WTC11 (cell line): ENCODE measurements around the gene APBA3. TPM values are rescaled to one million over a fixed set of nuclear protein-coding genes. Genes with fewer than 3 reads are reported as not detected.

Experiments
- ATAC-seq: fragments of 200-7000 bp; cut with Tn5 transposase; 2 replicates; pipeline ENCODE4 v1.10.0; 2021; ENCODE audit warnings: mild to moderate bottlenecking, moderate library complexity
- CTCF ChIA-PET: fragments of 300-600 bp; sonication (Branson Sonifier 250); formaldehyde crosslinking; loops from one replicate; lab custom pipeline; 2021; ENCODE audit warnings: antibody characterized with exemption; lab: Charles Lee
- POLR2A ChIA-PET: fragments of 350-600 bp; sonication (Branson Sonifier 250); formaldehyde crosslinking; loops from one replicate; lab custom pipeline; 2021; ENCODE audit warnings: antibody characterized with exemption; lab: Charles Lee
- DNase-seq: peaks from one replicate; pipeline ENCODE4 v3.0.0; 2021; ENCODE audit warnings: low spot score
- H3K27ac Mint-ChIP-seq: 2 replicates; pipeline ENCODE4 v1.8.0; 2021; ENCODE audit warnings: mixed read lengths
- H3K27me3 Mint-ChIP-seq: 2 replicates; pipeline ENCODE4 v1.8.0; 2021; ENCODE audit warnings: low read depth, mild to moderate bottlenecking, moderate library complexity, mixed read lengths
- H3K36me3 Mint-ChIP-seq: 2 replicates; pipeline ENCODE4 v1.8.0; 2021; ENCODE audit warnings: mixed read lengths
- H3K4me1 Mint-ChIP-seq: 2 replicates; pipeline ENCODE4 v1.8.0; 2022; ENCODE audit warnings: mixed read lengths
- H3K4me3 Mint-ChIP-seq: 2 replicates; pipeline ENCODE4 v1.8.0; 2021; ENCODE audit warnings: mild to moderate bottlenecking, moderate library complexity, mixed read lengths
- H3K9me3 Mint-ChIP-seq: 2 replicates; pipeline ENCODE4 v1.8.0; 2021; ENCODE audit warnings: mixed read lengths
- ETV6 ChIP-seq: sonication (generic); formaldehyde crosslinking; IDR thresholded peaks from 2 replicates; pipeline ENCODE4 v1.8.1; 2022; ENCODE audit warnings: mild to moderate bottlenecking, missing genetic modification reagents
- FOXP1 ChIP-seq: sonication (generic); formaldehyde crosslinking; IDR thresholded peaks from 2 replicates; pipeline ENCODE4 v1.8.0; 2022; ENCODE audit warnings: missing genetic modification reagents, mild to moderate bottlenecking, moderate library complexity, borderline replicate concordance
- JUN ChIP-seq: sonication (generic); formaldehyde crosslinking; IDR thresholded peaks from 2 replicates; pipeline ENCODE4 v1.8.0; 2023; ENCODE audit warnings: mild to moderate bottlenecking, missing genetic modification reagents
- ZNF396 ChIP-seq: fragments of 250-450 bp; sonication (Bioruptor Pico); IDR thresholded peaks from 2 replicates; pipeline ENCODE4 v1.8.0; 2021; ENCODE audit warnings: mild to moderate bottlenecking, moderate library complexity, borderline replicate concordance
- ZNF423 ChIP-seq: fragments of 250-450 bp; sonication (Bioruptor Pico); IDR thresholded peaks from 2 replicates; pipeline ENCODE4 v2.1.2; 2022; ENCODE audit warnings: mild to moderate bottlenecking, moderate library complexity
- total RNA-seq: library from RNA; stranded (reverse); gene quantifications from 3 replicates; pipeline ENCODE4 v1.2.3, GENCODE V29; 2021
- TF ChIP-seq, protein P1 (sequence below): sonication (generic); formaldehyde crosslinking; IDR thresholded peaks from 2 replicates; pipeline ENCODE4 v1.8.0; 2022; ENCODE audit warnings: missing genetic modification reagents
- TF ChIP-seq, protein P2 (sequence below): sonication (generic); formaldehyde crosslinking; IDR thresholded peaks from 2 replicates; pipeline ENCODE4 v1.8.0; 2023; ENCODE audit warnings: mild to moderate bottlenecking, missing genetic modification reagents
- TF ChIP-seq, protein P3 (sequence below): sonication (generic); formaldehyde crosslinking; IDR thresholded peaks from 2 replicates; pipeline ENCODE4 v1.8.1; 2022; ENCODE audit warnings: low read depth, mild to moderate bottlenecking, moderate library complexity, missing genetic modification reagents, borderline replicate concordance
- TF ChIP-seq, protein P4 (sequence below): sonication (generic); formaldehyde crosslinking; IDR thresholded peaks from 2 replicates; pipeline ENCODE4 v1.8.0; 2022; ENCODE audit warnings: mild to moderate bottlenecking, missing genetic modification reagents
- TF ChIP-seq, protein P5 (sequence below): sonication (generic); formaldehyde crosslinking; IDR thresholded peaks from 2 replicates; pipeline ENCODE4 v1.8.1; 2023; ENCODE audit warnings: mild to moderate bottlenecking, missing genetic modification reagents
- TF ChIP-seq, protein P6 (sequence below): fragments of 250-450 bp; sonication (Bioruptor Pico); IDR thresholded peaks from 2 replicates; pipeline ENCODE4 v1.8.0; 2021; ENCODE audit warnings: mild to moderate bottlenecking
- TF ChIP-seq, protein P7 (sequence below): fragments of 250-450 bp; sonication (Bioruptor Pico); IDR thresholded peaks from 2 replicates; pipeline ENCODE4 v1.9.0; 2021; ENCODE audit warnings: moderate library complexity, mild to moderate bottlenecking, inconsistent platforms, borderline replicate concordance
- TF ChIP-seq, protein P8 (sequence below): sonication (generic); formaldehyde crosslinking; IDR thresholded peaks from 2 replicates; pipeline ENCODE4 v1.8.1; 2022; ENCODE audit warnings: mild to moderate bottlenecking, missing genetic modification reagents, moderate library complexity, borderline replicate concordance
- TF ChIP-seq, protein P9 (sequence below): fragments of 250-450 bp; sonication (Bioruptor Pico); IDR thresholded peaks from 2 replicates; pipeline ENCODE4 v1.9.0; 2021; ENCODE audit warnings: mild to moderate bottlenecking
- TF ChIP-seq, protein P10 (sequence below): fragments of 250-450 bp; sonication (Bioruptor Pico); IDR thresholded peaks from 2 replicates; pipeline ENCODE4 v2.1.2; 2022; ENCODE audit warnings: mild to moderate bottlenecking, moderate library complexity

APBA3 gene
- total RNA-seq, 1 experiment from 2014 or later: 27.5 TPM

DNA sequence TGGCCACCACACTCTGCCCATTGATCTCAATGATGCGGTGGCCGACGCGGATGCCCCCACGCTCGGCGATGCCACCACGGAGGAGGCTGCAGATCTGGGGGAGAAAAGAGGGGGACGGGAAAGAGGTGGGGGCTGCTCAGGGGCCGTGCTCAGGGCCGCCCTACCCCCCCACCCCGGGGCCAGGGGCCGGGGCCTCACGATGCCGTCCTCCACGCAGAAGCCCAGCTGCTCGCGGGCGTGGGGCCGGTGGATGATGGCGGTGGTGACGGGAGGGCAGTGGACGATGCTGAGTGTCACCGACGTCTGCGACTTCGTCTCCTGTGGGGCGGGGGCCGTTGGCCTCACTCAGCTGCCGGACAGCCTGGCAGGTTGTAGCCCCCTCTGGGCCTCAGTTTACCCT lies 10.3 kb downstream of the APBA3 start:
- no peak for TF ChIP-seq ZNF423 (CRISPR knock-in tag)
- no peak for TF ChIP-seq ZNF396 (CRISPR knock-in tag)
- TF ChIP-seq, protein P1, sequence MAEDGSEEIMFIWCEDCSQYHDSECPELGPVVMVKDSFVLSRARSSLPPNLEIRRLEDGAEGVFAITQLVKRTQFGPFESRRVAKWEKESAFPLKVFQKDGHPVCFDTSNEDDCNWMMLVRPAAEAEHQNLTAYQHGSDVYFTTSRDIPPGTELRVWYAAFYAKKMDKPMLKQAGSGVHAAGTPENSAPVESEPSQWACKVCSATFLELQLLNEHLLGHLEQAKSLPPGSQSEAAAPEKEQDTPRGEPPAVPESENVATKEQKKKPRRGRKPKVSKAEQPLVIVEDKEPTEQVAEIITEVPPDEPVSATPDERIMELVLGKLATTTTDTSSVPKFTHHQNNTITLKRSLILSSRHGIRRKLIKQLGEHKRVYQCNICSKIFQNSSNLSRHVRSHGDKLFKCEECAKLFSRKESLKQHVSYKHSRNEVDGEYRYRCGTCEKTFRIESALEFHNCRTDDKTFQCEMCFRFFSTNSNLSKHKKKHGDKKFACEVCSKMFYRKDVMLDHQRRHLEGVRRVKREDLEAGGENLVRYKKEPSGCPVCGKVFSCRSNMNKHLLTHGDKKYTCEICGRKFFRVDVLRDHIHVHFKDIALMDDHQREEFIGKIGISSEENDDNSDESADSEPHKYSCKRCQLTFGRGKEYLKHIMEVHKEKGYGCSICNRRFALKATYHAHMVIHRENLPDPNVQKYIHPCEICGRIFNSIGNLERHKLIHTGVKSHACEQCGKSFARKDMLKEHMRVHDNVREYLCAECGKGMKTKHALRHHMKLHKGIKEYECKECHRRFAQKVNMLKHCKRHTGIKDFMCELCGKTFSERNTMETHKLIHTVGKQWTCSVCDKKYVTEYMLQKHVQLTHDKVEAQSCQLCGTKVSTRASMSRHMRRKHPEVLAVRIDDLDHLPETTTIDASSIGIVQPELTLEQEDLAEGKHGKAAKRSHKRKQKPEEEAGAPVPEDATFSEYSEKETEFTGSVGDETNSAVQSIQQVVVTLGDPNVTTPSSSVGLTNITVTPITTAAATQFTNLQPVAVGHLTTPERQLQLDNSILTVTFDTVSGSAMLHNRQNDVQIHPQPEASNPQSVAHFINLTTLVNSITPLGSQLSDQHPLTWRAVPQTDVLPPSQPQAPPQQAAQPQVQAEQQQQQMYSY (CRISPR knock-in tag): no peak
- TF ChIP-seq ETV6 (CRISPR knock-in tag): no peak
- TF ChIP-seq, protein P2, sequence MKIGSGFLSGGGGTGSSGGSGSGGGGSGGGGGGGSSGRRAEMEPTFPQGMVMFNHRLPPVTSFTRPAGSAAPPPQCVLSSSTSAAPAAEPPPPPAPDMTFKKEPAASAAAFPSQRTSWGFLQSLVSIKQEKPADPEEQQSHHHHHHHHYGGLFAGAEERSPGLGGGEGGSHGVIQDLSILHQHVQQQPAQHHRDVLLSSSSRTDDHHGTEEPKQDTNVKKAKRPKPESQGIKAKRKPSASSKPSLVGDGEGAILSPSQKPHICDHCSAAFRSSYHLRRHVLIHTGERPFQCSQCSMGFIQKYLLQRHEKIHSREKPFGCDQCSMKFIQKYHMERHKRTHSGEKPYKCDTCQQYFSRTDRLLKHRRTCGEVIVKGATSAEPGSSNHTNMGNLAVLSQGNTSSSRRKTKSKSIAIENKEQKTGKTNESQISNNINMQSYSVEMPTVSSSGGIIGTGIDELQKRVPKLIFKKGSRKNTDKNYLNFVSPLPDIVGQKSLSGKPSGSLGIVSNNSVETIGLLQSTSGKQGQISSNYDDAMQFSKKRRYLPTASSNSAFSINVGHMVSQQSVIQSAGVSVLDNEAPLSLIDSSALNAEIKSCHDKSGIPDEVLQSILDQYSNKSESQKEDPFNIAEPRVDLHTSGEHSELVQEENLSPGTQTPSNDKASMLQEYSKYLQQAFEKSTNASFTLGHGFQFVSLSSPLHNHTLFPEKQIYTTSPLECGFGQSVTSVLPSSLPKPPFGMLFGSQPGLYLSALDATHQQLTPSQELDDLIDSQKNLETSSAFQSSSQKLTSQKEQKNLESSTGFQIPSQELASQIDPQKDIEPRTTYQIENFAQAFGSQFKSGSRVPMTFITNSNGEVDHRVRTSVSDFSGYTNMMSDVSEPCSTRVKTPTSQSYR (CRISPR knock-in tag): no peak
- TF ChIP-seq, protein P3, sequence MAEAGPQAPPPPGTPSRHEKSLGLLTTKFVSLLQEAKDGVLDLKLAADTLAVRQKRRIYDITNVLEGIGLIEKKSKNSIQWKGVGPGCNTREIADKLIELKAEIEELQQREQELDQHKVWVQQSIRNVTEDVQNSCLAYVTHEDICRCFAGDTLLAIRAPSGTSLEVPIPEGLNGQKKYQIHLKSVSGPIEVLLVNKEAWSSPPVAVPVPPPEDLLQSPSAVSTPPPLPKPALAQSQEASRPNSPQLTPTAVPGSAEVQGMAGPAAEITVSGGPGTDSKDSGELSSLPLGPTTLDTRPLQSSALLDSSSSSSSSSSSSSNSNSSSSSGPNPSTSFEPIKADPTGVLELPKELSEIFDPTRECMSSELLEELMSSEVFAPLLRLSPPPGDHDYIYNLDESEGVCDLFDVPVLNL (CRISPR knock-in tag): no peak
- TF ChIP-seq, protein P4, sequence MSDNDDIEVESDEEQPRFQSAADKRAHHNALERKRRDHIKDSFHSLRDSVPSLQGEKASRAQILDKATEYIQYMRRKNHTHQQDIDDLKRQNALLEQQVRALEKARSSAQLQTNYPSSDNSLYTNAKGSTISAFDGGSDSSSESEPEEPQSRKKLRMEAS (CRISPR knock-in tag): no peak
- TF ChIP-seq, protein P5, sequence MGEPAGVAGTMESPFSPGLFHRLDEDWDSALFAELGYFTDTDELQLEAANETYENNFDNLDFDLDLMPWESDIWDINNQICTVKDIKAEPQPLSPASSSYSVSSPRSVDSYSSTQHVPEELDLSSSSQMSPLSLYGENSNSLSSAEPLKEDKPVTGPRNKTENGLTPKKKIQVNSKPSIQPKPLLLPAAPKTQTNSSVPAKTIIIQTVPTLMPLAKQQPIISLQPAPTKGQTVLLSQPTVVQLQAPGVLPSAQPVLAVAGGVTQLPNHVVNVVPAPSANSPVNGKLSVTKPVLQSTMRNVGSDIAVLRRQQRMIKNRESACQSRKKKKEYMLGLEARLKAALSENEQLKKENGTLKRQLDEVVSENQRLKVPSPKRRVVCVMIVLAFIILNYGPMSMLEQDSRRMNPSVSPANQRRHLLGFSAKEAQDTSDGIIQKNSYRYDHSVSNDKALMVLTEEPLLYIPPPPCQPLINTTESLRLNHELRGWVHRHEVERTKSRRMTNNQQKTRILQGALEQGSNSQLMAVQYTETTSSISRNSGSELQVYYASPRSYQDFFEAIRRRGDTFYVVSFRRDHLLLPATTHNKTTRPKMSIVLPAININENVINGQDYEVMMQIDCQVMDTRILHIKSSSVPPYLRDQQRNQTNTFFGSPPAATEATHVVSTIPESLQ: no peak
- no peak for TF ChIP-seq FOXP1 (CRISPR knock-in tag)
- TF ChIP-seq, protein P6, sequence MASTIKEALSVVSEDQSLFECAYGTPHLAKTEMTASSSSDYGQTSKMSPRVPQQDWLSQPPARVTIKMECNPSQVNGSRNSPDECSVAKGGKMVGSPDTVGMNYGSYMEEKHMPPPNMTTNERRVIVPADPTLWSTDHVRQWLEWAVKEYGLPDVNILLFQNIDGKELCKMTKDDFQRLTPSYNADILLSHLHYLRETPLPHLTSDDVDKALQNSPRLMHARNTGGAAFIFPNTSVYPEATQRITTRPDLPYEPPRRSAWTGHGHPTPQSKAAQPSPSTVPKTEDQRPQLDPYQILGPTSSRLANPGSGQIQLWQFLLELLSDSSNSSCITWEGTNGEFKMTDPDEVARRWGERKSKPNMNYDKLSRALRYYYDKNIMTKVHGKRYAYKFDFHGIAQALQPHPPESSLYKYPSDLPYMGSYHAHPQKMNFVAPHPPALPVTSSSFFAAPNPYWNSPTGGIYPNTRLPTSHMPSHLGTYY (CRISPR knock-in tag): no peak
- TF ChIP-seq, protein P7, sequence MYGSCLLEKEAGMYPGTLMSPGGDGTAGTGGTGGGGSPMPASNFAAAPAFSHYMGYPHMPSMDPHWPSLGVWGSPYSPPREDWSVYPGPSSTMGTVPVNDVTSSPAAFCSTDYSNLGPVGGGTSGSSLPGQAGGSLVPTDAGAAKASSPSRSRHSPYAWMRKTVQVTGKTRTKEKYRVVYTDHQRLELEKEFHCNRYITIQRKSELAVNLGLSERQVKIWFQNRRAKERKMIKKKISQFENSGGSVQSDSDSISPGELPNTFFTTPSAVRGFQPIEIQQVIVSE (CRISPR knock-in tag): no peak
- TF ChIP-seq, protein P8, sequence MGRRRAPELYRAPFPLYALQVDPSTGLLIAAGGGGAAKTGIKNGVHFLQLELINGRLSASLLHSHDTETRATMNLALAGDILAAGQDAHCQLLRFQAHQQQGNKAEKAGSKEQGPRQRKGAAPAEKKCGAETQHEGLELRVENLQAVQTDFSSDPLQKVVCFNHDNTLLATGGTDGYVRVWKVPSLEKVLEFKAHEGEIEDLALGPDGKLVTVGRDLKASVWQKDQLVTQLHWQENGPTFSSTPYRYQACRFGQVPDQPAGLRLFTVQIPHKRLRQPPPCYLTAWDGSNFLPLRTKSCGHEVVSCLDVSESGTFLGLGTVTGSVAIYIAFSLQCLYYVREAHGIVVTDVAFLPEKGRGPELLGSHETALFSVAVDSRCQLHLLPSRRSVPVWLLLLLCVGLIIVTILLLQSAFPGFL: no peak
- TF ChIP-seq, protein P9, sequence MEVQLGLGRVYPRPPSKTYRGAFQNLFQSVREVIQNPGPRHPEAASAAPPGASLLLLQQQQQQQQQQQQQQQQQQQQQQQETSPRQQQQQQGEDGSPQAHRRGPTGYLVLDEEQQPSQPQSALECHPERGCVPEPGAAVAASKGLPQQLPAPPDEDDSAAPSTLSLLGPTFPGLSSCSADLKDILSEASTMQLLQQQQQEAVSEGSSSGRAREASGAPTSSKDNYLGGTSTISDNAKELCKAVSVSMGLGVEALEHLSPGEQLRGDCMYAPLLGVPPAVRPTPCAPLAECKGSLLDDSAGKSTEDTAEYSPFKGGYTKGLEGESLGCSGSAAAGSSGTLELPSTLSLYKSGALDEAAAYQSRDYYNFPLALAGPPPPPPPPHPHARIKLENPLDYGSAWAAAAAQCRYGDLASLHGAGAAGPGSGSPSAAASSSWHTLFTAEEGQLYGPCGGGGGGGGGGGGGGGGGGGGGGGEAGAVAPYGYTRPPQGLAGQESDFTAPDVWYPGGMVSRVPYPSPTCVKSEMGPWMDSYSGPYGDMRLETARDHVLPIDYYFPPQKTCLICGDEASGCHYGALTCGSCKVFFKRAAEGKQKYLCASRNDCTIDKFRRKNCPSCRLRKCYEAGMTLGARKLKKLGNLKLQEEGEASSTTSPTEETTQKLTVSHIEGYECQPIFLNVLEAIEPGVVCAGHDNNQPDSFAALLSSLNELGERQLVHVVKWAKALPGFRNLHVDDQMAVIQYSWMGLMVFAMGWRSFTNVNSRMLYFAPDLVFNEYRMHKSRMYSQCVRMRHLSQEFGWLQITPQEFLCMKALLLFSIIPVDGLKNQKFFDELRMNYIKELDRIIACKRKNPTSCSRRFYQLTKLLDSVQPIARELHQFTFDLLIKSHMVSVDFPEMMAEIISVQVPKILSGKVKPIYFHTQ (CRISPR knock-in tag): no peak
- TF ChIP-seq, protein P10, sequence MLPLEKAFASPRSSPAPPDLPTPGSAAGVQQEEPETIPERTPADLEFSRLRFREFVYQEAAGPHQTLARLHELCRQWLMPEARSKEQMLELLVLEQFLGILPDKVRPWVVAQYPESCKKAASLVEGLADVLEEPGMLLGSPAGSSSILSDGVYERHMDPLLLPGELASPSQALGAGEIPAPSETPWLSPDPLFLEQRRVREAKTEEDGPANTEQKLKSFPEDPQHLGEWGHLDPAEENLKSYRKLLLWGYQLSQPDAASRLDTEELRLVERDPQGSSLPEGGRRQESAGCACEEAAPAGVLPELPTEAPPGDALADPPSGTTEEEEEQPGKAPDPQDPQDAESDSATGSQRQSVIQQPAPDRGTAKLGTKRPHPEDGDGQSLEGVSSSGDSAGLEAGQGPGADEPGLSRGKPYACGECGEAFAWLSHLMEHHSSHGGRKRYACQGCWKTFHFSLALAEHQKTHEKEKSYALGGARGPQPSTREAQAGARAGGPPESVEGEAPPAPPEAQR (CRISPR knock-in tag): no peak
- TF ChIP-seq JUN: no peak
- TF ChIP-seq, all 79 proteins: peak for 0
- Mint-ChIP-seq H3K27ac (no peak overlapping the region), H3K36me3 (peaks cover 18% of the 10 kb centered on the region), H3K27me3 (no peaks in the 10 kb centered on the region), H3K4me3 (no peak overlapping the region), H3K4me1 (no peaks in the 10 kb centered on the region), H3K9me3 (no peaks in the 10 kb centered on the region)
- no peak for DNase-seq
- ATAC-seq: no peak
- CTCF ChIA-PET: interaction anchor here (0.5 to 1.5 kb wide), 3 partner anchors 11 to 312 kb away, joined by 3 to 4 read pairs (median 3); partner anchors contain the start of gene MRPL54
- POLR2A ChIA-PET: no interaction called here
